Measurements from ENCODE around the gene GABRA6.

Gene GABRA6

GRCh38 chr5:161691911-161692310 lies 6.4 kb downstream of the GABRA6 start:
- no peak for TF ChIP-seq POU6F1 (CRISPR knock-in tag; IDR thresholded peaks at IDR 0.05; ENCODE audit: borderline replicate concordance, low read depth)
- no peak for TF ChIP-seq SNAI2 (CRISPR knock-in tag; IDR thresholded peaks at IDR 0.05)
- TF ChIP-seq ESRRG (CRISPR knock-in tag; IDR thresholded peaks at IDR 0.05): no peak
- TF ChIP-seq TCF4 (CRISPR knock-in tag; IDR thresholded peaks at IDR 0.05; ENCODE audit: borderline replicate concordance): no peak
- no peak for TF ChIP-seq RARB (CRISPR knock-in tag; IDR thresholded peaks at IDR 0.05)
- no peak for TF ChIP-seq TOX (CRISPR knock-in tag; IDR thresholded peaks at IDR 0.05; ENCODE audit: borderline replicate concordance)
- TF ChIP-seq ZFP3 (CRISPR knock-in tag; IDR thresholded peaks at IDR 0.05): no peak
- TF ChIP-seq ZFP30 (CRISPR knock-in tag; IDR thresholded peaks at IDR 0.05): no peak
- TF ChIP-seq PPARA (CRISPR knock-in tag; IDR thresholded peaks at IDR 0.05; ENCODE audit: borderline replicate concordance): no peak
- no peak for TF ChIP-seq OSR1 (CRISPR knock-in tag; IDR thresholded peaks at IDR 0.05)
- no peak for TF ChIP-seq GLIS3 (CRISPR knock-in tag; IDR thresholded peaks at IDR 0.05)
- no peak for ATAC-seq

- ATAC-seq: no peak
- TF ChIP-seq TOX (CRISPR knock-in tag; IDR thresholded peaks at IDR 0.05; ENCODE audit: borderline replicate concordance): no peak
- no peak for TF ChIP-seq PPARA (CRISPR knock-in tag; IDR thresholded peaks at IDR 0.05; ENCODE audit: borderline replicate concordance)
- TF ChIP-seq ARNTL (CRISPR knock-in tag; IDR thresholded peaks at IDR 0.05; ENCODE audit: borderline replicate concordance, low read depth): no peak
These were observed 11.5 kb downstream of the GABRA6 start for GRCh38 chr5:161697001-161697400.

GRCh38 chr5:161700065-161700464 lies 14.5 kb downstream of the GABRA6 start:
- no peak for ATAC-seq
- TF ChIP-seq RARB (CRISPR knock-in tag; IDR thresholded peaks at IDR 0.05): no peak
- no peak for TF ChIP-seq BACH2 (CRISPR knock-in tag; IDR thresholded peaks at IDR 0.05; ENCODE audit: borderline replicate concordance)
- TF ChIP-seq ISL1 (CRISPR knock-in tag; IDR thresholded peaks at IDR 0.05): no peak
- TF ChIP-seq PPARA (CRISPR knock-in tag; IDR thresholded peaks at IDR 0.05; ENCODE audit: borderline replicate concordance): no peak
- no peak for TF ChIP-seq ZFP30 (CRISPR knock-in tag; IDR thresholded peaks at IDR 0.05)
- TF ChIP-seq TOX (CRISPR knock-in tag; IDR thresholded peaks at IDR 0.05; ENCODE audit: borderline replicate concordance): no peak
- TF ChIP-seq ZNF565 (CRISPR knock-in tag; conservative IDR thresholded peaks at IDR 0.05; ENCODE audit: low read depth): no peak
- no peak for TF ChIP-seq SNAI2 (CRISPR knock-in tag; IDR thresholded peaks at IDR 0.05)

- no peak for TF ChIP-seq BACH2 (CRISPR knock-in tag; IDR thresholded peaks at IDR 0.05; ENCODE audit: borderline replicate concordance)
- TF ChIP-seq TSHZ2 (CRISPR knock-in tag; IDR thresholded peaks at IDR 0.05): no peak
- no peak for TF ChIP-seq ZC3H10 (CRISPR knock-in tag; IDR thresholded peaks at IDR 0.05)
- no peak for TF ChIP-seq PATZ1 (CRISPR knock-in tag; IDR thresholded peaks at IDR 0.05; ENCODE audit: borderline replicate concordance)
- no peak for ATAC-seq
These were observed 18.0 kb downstream of the GABRA6 start for GRCh38 chr5:161703528-161703927.

GRCh38 chr5:161707382-161707781 lies 21.9 kb downstream of the GABRA6 start:
- ATAC-seq: no peak
- TF ChIP-seq ARNTL (CRISPR knock-in tag; IDR thresholded peaks at IDR 0.05; ENCODE audit: borderline replicate concordance, low read depth): no peak
- no peak for TF ChIP-seq ZNF565 (CRISPR knock-in tag; conservative IDR thresholded peaks at IDR 0.05; ENCODE audit: low read depth)
- no peak for TF ChIP-seq TOX (CRISPR knock-in tag; IDR thresholded peaks at IDR 0.05; ENCODE audit: borderline replicate concordance)
- no peak for TF ChIP-seq TCF4 (CRISPR knock-in tag; IDR thresholded peaks at IDR 0.05; ENCODE audit: borderline replicate concordance)
- TF ChIP-seq RARB (CRISPR knock-in tag; IDR thresholded peaks at IDR 0.05): no peak
- TF ChIP-seq GLIS3 (CRISPR knock-in tag; IDR thresholded peaks at IDR 0.05): no peak
- TF ChIP-seq SNAI2 (CRISPR knock-in tag; IDR thresholded peaks at IDR 0.05): no peak
- no peak for TF ChIP-seq PATZ1 (CRISPR knock-in tag; IDR thresholded peaks at IDR 0.05; ENCODE audit: borderline replicate concordance)
- TF ChIP-seq ZNF70 (CRISPR knock-in tag; IDR thresholded peaks at IDR 0.05): no peak
- no peak for TF ChIP-seq OSR1 (CRISPR knock-in tag; IDR thresholded peaks at IDR 0.05)
- no peak for TF ChIP-seq CSDC2 (CRISPR knock-in tag; IDR thresholded peaks at IDR 0.05)
- no peak for TF ChIP-seq ZFP30 (CRISPR knock-in tag; IDR thresholded peaks at IDR 0.05)
- no peak for TF ChIP-seq CSRNP3 (CRISPR knock-in tag; IDR thresholded peaks at IDR 0.05)
- no peak for TF ChIP-seq BACH2 (CRISPR knock-in tag; IDR thresholded peaks at IDR 0.05; ENCODE audit: borderline replicate concordance)
- TF ChIP-seq POU6F1 (CRISPR knock-in tag; IDR thresholded peaks at IDR 0.05; ENCODE audit: borderline replicate concordance, low read depth): no peak
- TF ChIP-seq ESRRG (CRISPR knock-in tag; IDR thresholded peaks at IDR 0.05): no peak
- TF ChIP-seq ZFP3 (CRISPR knock-in tag; IDR thresholded peaks at IDR 0.05): no peak

All from SK-N-SH treated with all-trans-retinoic acid at 6 μM for 48 hours (cell line).